Esophagus muscularis mucosa (tissue), 4 donors: ENCODE results near the gene CUBN. TPM values are rescaled to one million over a fixed set of nuclear protein-coding genes. Genes with fewer than 3 reads are reported as not detected.

Source experiments
- DNase-seq: peaks from one replicate; pipeline ENCODE4 v3.0.0-alpha.2; 2017; ENCODE audit errors: extremely low spot score
- H3K27ac ChIP-seq, 4 donors: fragments of 200-600 bp; sonication (generic); replicated peaks in 1 of 4; 1 replicate in 3 of 4; 2 replicates in 1 of 4; pipeline ENCODE4 v1.5.1; 2016 to 2019; ENCODE audit warnings: mild to moderate bottlenecking in 1 of 4
- H3K27me3 ChIP-seq, 4 donors: fragments of 200-600 bp; sonication (generic); one replicate each; pipeline versions ENCODE4 v1.5.1 to v1.6.0; 2016 to 2019
- H3K36me3 ChIP-seq, 4 donors: fragments of 200-600 bp; sonication (generic); one replicate each; pipeline ENCODE4 v1.5.1; 2016 to 2019
- H3K4me1 ChIP-seq, 4 donors: fragments of 200-600 bp; sonication (generic); one replicate each; pipeline ENCODE4 v1.5.1; 2016 to 2019
- H3K4me3 ChIP-seq, 4 donors: fragments of 200-600 bp; sonication (generic); 1 replicate in 2 of 4; 2 replicates in 2 of 4; pipeline ENCODE4 v1.5.1; 2016 to 2019; ENCODE audit warnings: mild to moderate bottlenecking in 4 of 4, moderate library complexity in 1 of 4
- H3K9me3 ChIP-seq, 4 donors: fragments of 200-600 bp; sonication (generic); 1 replicate in 3 of 4; 2 replicates in 1 of 4; pipeline ENCODE4 v1.5.1; 2016 to 2019
- EP300 ChIP-seq: sonication (generic); formaldehyde crosslinking; IDR thresholded peaks from one replicate; pipeline ENCODE4 v1.6.1; 2017; ENCODE audit warnings: antibody characterized with exemption
- POLR2A ChIP-seq: fragments of 450-650 bp; IDR thresholded peaks from one replicate; pipeline ENCODE4 v1.6.1; 2017; ENCODE audit warnings: antibody characterized with exemption, moderate library complexity, mild to moderate bottlenecking, low read depth
- POLR2AphosphoS5 ChIP-seq, 2 donors: sonication (generic); formaldehyde crosslinking; IDR thresholded peaks; one replicate each; pipeline ENCODE4 v1.6.1; 2017; ENCODE audit warnings: antibody characterized with exemption in 2 of 2
- WGBS: methylation state at CpG from one replicate; pipeline ENCODE4 v1.1.5; 2018; 5-methylcytosine and 5-hydroxymethylcytosine counted together
- intact Hi-C: fragments of 100-400 bp; cut with DNase I; formaldehyde crosslinking; loops from one replicate; pipeline ENCODE4 v1.15.1; 2023
- total RNA-seq, 4 donors: library from RNA; depleted of rRNA; stranded (reverse); fragments of >200 nt; gene quantifications; one replicate each; pipeline versions ENCODE4 v1.1.0 to v1.2.1, GENCODE V29; 2016
- TF ChIP-seq, protein P1 (sequence below), 3 experiments: fragments of 200-600 bp in 2 of 3; fragments of 450-650 bp in 1 of 3; sonication (generic) in 2 of 3; IDR thresholded peaks; one replicate each; pipeline ENCODE4 v1.5.1; 2017 to 2019; ENCODE audit warnings: antibody characterized with exemption in 3 of 3, mild to moderate bottlenecking in 2 of 3, moderate library complexity in 1 of 3

The CUBN gene
- total RNA-seq, 4 donors from 2014 or later = 1.3 to 4.6 (median 2.3) TPM

DNA sequence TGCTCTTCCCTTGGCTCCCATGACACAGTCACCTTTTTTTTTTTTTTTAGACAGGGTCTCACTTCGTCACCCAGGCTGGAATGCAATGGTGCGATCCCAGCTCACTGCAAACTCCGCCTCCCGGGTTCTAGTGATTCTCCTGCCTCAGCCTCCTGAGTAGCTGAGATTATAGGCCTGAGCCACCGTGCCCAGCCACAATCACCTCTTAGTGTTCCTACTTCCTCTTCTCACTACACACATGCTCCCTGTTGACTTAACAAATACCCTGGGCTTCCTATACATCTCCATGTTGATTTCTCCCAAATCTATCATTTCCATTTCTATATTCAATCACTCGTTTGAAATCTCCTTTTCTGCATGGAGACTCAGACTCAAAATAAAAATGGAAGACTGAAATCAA is 91.7 kb downstream of the CUBN start:
- Histone ChIP-seq H3K27ac (peak overlapping the region; percentile 40 to 66 (median 54)), H3K27me3 (no peaks in the 10 kb centered on the region), H3K4me3 (no peak overlapping the region), H3K36me3 (no peaks in the 10 kb centered on the region), H3K4me1 (peaks cover 0 to 8% (median 0%) of the 10 kb centered on the region in 4 donors), H3K9me3 (no peaks in the 10 kb centered on the region)
- no peak for DNase-seq
- intact Hi-C loops = no loop called here
- WGBS = 92% methylated on average over 6 of the region's 6 CpGs
- TF ChIP-seq, protein P1, sequence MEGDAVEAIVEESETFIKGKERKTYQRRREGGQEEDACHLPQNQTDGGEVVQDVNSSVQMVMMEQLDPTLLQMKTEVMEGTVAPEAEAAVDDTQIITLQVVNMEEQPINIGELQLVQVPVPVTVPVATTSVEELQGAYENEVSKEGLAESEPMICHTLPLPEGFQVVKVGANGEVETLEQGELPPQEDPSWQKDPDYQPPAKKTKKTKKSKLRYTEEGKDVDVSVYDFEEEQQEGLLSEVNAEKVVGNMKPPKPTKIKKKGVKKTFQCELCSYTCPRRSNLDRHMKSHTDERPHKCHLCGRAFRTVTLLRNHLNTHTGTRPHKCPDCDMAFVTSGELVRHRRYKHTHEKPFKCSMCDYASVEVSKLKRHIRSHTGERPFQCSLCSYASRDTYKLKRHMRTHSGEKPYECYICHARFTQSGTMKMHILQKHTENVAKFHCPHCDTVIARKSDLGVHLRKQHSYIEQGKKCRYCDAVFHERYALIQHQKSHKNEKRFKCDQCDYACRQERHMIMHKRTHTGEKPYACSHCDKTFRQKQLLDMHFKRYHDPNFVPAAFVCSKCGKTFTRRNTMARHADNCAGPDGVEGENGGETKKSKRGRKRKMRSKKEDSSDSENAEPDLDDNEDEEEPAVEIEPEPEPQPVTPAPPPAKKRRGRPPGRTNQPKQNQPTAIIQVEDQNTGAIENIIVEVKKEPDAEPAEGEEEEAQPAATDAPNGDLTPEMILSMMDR (IDR thresholded peaks at IDR 0.05) = no peak
- TF ChIP-seq POLR2AphosphoS5 (IDR thresholded peaks at IDR 0.05) (no peak), EP300 (no peak), POLR2A (no peak)

DNA sequence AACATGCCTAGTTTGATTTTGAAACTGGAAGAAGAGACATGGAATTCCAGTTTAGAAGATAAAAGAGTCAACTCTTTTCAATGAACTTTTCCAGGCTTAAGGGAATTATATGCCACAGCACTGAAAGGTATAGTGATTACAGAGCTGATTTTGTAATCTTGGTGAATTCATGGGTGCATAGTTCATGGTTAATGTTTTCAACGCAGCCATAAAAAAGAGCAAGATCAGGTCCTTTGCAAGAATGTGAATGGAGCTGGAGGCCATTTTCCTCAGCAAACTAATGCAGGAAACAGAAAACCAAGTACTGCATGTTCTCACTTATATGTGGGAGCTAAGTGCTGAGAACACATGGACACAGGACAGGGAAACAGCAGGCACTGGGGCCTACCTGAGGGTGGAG is 94.2 kb downstream of the CUBN start:
- no peaks in the 10 kb centered on the region for H3K9me3 ChIP-seq
- H3K4me3 ChIP-seq = no peak overlapping the region
- WGBS = 87% methylated on average over 1 of the region's 1 CpG
- no peaks in the 10 kb centered on the region for H3K36me3 ChIP-seq
- no peaks in the 10 kb centered on the region for H3K27me3 ChIP-seq
- TF ChIP-seq EP300 (no peak), POLR2A (no peak), POLR2AphosphoS5 (IDR thresholded peaks at IDR 0.05) (no peak)
- TF ChIP-seq, protein P1 (IDR thresholded peaks at IDR 0.05) = no peak
- peaks cover 0 to 8% (median under 1%) of the 10 kb centered on the region in 4 donors for H3K4me1 ChIP-seq
- DNase-seq = peak; percentile 39
- no peak overlapping the region for H3K27ac ChIP-seq
- intact Hi-C loops = no loop called here

DNA sequence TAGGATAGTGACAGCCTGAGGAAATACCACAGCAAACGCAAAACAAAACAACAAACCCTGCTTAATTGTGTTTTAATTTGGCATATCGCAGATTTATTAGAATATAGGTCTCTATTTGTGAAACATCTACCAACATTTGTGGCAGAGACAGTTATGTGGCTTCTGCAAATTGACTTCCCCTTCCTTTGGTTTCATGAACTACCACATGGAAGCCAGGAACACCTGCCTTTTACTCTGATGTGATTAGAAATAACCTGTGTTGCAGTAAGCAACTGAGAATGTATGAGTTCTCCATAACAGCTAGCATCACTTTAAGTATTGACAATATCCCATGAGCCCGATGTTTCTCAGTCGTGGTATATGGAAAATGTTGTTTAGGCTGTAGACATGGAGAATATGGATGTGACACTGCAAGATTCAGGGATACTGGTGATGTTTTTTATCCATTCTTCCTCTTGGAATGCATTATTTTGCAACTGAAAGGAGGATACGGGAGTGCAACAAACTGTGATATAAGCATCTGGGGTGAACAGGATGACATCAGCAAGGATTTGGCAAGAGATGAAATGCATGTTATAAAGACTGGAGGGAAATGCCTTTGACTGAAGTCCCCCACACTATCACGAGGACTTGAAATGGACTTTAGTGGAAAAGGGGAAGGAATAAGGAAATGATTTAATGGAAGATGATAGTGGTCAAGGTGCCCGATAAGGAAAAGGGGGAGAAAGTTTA is 95.9 kb downstream of the CUBN start:
- H3K4me1 ChIP-seq = peaks cover 3 to 21% (median 12%) of the 10 kb centered on the region in 4 donors
- DNase-seq = peak; percentile 45
- WGBS = 78% methylated on average over 7 of the region's 7 CpGs
- intact Hi-C loops = no loop called here
- no peaks in the 10 kb centered on the region for H3K9me3 ChIP-seq
- H3K27ac ChIP-seq = no peak overlapping the region
- no peak overlapping the region for H3K4me3 ChIP-seq
- H3K36me3 ChIP-seq = no peaks in the 10 kb centered on the region
- no peak for TF ChIP-seq EP300
- no peak for TF ChIP-seq POLR2AphosphoS5 (IDR thresholded peaks at IDR 0.05)
- TF ChIP-seq, protein P1 (IDR thresholded peaks at IDR 0.05) = no peak
- no peak for TF ChIP-seq POLR2A
- no peaks in the 10 kb centered on the region for H3K27me3 ChIP-seq

DNA sequence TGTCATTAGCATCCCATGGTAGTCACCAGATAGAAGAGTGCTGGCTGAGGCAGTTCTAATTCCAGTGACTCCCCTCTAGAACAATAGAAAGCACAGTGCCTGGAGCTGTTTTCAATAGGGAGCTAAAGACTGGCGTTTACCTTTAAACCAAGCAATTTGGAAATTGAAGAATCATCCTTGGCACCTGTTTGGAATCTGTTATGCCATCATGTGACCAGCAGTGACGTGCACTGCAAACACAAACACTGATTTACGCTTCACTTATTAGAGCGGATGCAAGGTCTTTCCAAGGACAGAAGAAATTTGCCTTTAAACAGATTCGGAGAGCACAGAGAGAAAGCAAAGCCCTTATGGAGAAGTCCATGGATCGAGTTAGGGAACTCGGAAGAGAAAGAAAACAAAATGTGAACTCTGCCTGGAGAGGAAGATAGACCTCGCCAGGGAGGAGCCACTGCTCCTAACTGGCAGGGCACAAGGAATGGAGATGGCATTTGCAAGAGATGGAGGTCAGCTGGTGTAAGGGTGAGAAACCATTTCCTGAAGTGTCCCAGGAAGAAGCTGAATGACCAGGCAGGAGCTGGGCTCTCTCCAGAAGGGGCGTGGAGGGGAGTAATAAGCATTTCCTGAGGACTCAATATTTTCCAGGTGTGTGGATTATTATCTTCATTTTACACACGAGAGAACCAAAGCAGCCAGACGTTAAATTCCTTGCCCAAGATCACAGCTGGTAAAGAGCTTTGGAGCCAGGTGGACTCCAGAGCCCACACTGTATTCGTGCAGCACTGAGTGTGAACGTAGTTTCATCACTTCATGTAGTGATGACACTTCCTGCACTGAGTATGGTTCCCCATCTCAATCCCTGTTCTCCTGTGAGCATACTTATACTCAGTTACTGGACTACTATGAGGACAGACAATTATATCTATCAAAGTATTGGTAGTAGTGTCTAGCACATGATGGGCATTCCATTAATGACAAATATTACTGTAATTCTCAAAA is 97.7 kb downstream of the CUBN start:
- 86% methylated on average over 12 of the region's 13 CpGs for WGBS
- Histone ChIP-seq H3K4me1 (peaks cover 8 to 19% (median 15%) of the 10 kb centered on the region in 4 donors), H3K27me3 (no peaks in the 10 kb centered on the region), H3K9me3 (no peaks in the 10 kb centered on the region), H3K27ac (no peak overlapping the region), H3K4me3 (no peak overlapping the region), H3K36me3 (no peaks in the 10 kb centered on the region)
- TF ChIP-seq POLR2A (no peak), POLR2AphosphoS5 (IDR thresholded peaks at IDR 0.05) (no peak), EP300 (no peak)
- TF ChIP-seq, protein P1 (IDR thresholded peaks at IDR 0.05) = no peak
- DNase-seq = peak; percentile 66
- intact Hi-C loops = no loop called here
